Measurements from ENCODE around the gene SMG6.
A peak's percentile ranks its signal among the peaks of the same experiment; 100 is the strongest.

SMG6 gene

GRCh38 chr17:2049333-2050299, 254.0 kb downstream of the SMG6 start:
- DNase-seq (ENCODE audit: low read depth), result peak; percentile 72

GRCh38 chr17:2048805-2049204, 254.8 kb downstream of the SMG6 start:
- DNase-seq (ENCODE audit: low read depth), result no peak

GRCh38 chr17:2047590-2047989, 256.0 kb downstream of the SMG6 start:
- DNase-seq (ENCODE audit: low read depth), result no peak

GRCh38 chr17:2044263-2044894, 259.2 kb downstream of the SMG6 start:
- DNase-seq (ENCODE audit: low read depth), result no peak

GRCh38 chr17:2043785-2044184, 259.8 kb downstream of the SMG6 start:
- DNase-seq (ENCODE audit: low read depth), result peak; percentile 65

- DNase-seq (ENCODE audit: low read depth), result no peak
Measured at GRCh38 chr17:2042933-2043332, 260.7 kb downstream of the SMG6 start.

- DNase-seq (ENCODE audit: low read depth), result peak; percentile 67
Measured at GRCh38 chr17:2042390-2042847, 261.2 kb downstream of the SMG6 start.

- peak; percentile 92 for DNase-seq (ENCODE audit: low read depth)
Measured at GRCh38 chr17:2041561-2042389, 261.8 kb downstream of the SMG6 start, which contains the start of gene OVCA2. OVCA2 (plus strand) TSS chr17:2042022; CDS start chr17:2042048, 26 bp downstream.

- DNase-seq (ENCODE audit: low read depth), result no peak
Measured at GRCh38 chr17:2040942-2041560, 262.5 kb downstream of the SMG6 start.

- DNase-seq (ENCODE audit: low read depth), result no peak
Measured at GRCh38 chr17:2040219-2040827, 263.3 kb downstream of the SMG6 start.

- DNase-seq (ENCODE audit: low read depth), result no peak
Measured at GRCh38 chr17:2037155-2037554, 266.4 kb downstream of the SMG6 start.

GRCh38 chr17:2035541-2036488, 267.8 kb downstream of the SMG6 start:
- no peak for DNase-seq (ENCODE audit: low read depth)

- DNase-seq (ENCODE audit: low read depth), result peak; percentile 34
Measured at GRCh38 chr17:2034806-2035540, 268.6 kb downstream of the SMG6 start.

- DNase-seq (ENCODE audit: low read depth), result no peak
Measured at GRCh38 chr17:2034157-2034556, 269.4 kb downstream of the SMG6 start.

GRCh38 chr17:2033153-2033552, 270.4 kb downstream of the SMG6 start:
- no peak for DNase-seq (ENCODE audit: low read depth)

- DNase-seq (ENCODE audit: low read depth), result no peak
Measured at GRCh38 chr17:2030779-2031163, 272.8 kb downstream of the SMG6 start.

GRCh38 chr17:2029911-2030778, 273.4 kb downstream of the SMG6 start, which contains the start of gene DPH1:
DPH1 (plus strand) TSS chr17:2030153; CDS start chr17:2030170, 17 bp downstream.
- DNase-seq (ENCODE audit: low read depth), result peak; percentile 94

- DNase-seq (ENCODE audit: low read depth), result no peak
Measured at GRCh38 chr17:2028737-2029136, 274.8 kb downstream of the SMG6 start.
